ENCODE measurements around the gene VPS72. TPM values are rescaled to one million over a fixed set of nuclear protein-coding genes. Genes with fewer than 3 reads are reported as not detected.

The VPS72 gene
- total RNA-seq, 1 experiment from 2014 or later, result 68.9 TPM

DNA sequence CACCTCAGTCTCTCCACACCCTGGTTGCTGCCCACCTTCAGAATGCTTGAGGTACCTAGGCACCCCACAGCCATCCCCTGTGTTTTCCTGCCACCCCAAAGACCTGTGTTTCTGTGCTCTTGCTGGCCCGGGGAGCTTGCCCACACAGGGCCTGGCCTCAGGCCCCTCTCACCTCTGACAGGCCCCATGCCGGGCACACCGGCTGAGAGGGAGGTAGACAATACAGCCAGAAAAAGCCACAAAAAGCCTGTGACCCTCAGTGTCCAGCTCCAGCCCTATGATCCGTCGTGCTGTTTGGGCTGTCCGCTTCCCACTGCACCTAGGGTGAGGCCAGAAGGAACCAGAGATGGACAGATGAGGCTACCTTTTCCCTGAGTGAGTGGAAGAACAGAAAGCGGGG, 55.0 kb downstream of the VPS72 start:
- Histone ChIP-seq H3K9me3 (ENCODE audit: control insufficient read depth in 1 of 2, insufficient read depth in 1 of 2, low read depth in 1 of 2, low read length in 2 of 2) (no peaks in the 10 kb centered on the region), H3K9ac (ENCODE audit: low read length) (no peak overlapping the region), H3K36me3 (ENCODE audit: control insufficient read depth in 1 of 2, insufficient read depth in 2 of 2, low read length in 2 of 2) (no peaks in the 10 kb centered on the region), H3K4me2 (ENCODE audit: low read length) (no peak overlapping the region), H3K9me2 (ENCODE audit: insufficient read depth) (no peaks in the 10 kb centered on the region), H3K79me2 (ENCODE audit: insufficient read depth, low read length) (no peaks in the 10 kb centered on the region), H3K27me3 (ENCODE audit: insufficient read depth, low read length) (no peaks in the 10 kb centered on the region), H3K27ac (ENCODE audit: low read depth, low read length) (no peak overlapping the region), H4K20me1 (ENCODE audit: insufficient read depth) (no peaks in the 10 kb centered on the region), H3K4me3 (replicated peaks in 1 of 2; ENCODE audit: low read depth in 1 of 2, low read length in 2 of 2) (no peak overlapping the region), H3K4me1 (ENCODE audit: control insufficient read depth in 1 of 2, insufficient read depth in 2 of 2, low read length in 2 of 2) (no peaks in the 10 kb centered on the region), H2AFZ (ENCODE audit: low read depth, low read length, poor library complexity, severe bottlenecking) (no peak overlapping the region)
- POLR2A ChIA-PET, result no interaction called here
- intact Hi-C loops (cut with micrococcal nuclease), result no loop called here
- no TSS peak for BruUV-seq (replicated peaks)
- TF ChIP-seq YY1 (IDR thresholded peaks at IDR 0.05; ENCODE audit: extremely low read depth, insufficient replicate concordance, low read depth, low read length), result no peak
- no peak for TF ChIP-seq EGR1 (IDR thresholded peaks at IDR 0.05; ENCODE audit: low read depth)
- no peak for TF ChIP-seq ELF1 (IDR thresholded peaks at IDR 0.05; ENCODE audit: borderline replicate concordance, low read depth)
- TF ChIP-seq SRF (IDR thresholded peaks at IDR 0.05; ENCODE audit: low read depth), result no peak
- TF ChIP-seq TCF7L2 (IDR thresholded peaks at IDR 0.05; ENCODE audit: borderline replicate concordance, extremely low read depth, insufficient read depth, insufficient read length), result no peak
- no peak for TF ChIP-seq ZFX (IDR thresholded peaks at IDR 0.05)
- no peak for TF ChIP-seq POLR2A (IDR thresholded peaks at IDR 0.05; ENCODE audit: borderline replicate concordance, extremely low read depth, insufficient read depth, insufficient read length)
- TF ChIP-seq, protein P1, sequence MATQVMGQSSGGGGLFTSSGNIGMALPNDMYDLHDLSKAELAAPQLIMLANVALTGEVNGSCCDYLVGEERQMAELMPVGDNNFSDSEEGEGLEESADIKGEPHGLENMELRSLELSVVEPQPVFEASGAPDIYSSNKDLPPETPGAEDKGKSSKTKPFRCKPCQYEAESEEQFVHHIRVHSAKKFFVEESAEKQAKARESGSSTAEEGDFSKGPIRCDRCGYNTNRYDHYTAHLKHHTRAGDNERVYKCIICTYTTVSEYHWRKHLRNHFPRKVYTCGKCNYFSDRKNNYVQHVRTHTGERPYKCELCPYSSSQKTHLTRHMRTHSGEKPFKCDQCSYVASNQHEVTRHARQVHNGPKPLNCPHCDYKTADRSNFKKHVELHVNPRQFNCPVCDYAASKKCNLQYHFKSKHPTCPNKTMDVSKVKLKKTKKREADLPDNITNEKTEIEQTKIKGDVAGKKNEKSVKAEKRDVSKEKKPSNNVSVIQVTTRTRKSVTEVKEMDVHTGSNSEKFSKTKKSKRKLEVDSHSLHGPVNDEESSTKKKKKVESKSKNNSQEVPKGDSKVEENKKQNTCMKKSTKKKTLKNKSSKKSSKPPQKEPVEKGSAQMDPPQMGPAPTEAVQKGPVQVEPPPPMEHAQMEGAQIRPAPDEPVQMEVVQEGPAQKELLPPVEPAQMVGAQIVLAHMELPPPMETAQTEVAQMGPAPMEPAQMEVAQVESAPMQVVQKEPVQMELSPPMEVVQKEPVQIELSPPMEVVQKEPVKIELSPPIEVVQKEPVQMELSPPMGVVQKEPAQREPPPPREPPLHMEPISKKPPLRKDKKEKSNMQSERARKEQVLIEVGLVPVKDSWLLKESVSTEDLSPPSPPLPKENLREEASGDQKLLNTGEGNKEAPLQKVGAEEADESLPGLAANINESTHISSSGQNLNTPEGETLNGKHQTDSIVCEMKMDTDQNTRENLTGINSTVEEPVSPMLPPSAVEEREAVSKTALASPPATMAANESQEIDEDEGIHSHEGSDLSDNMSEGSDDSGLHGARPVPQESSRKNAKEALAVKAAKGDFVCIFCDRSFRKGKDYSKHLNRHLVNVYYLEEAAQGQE (IDR thresholded peaks at IDR 0.05; ENCODE audit: low read depth), result no peak
- TF ChIP-seq, protein P2, sequence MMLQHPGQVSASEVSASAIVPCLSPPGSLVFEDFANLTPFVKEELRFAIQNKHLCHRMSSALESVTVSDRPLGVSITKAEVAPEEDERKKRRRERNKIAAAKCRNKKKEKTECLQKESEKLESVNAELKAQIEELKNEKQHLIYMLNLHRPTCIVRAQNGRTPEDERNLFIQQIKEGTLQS (IDR thresholded peaks at IDR 0.05), result no peak
- TF ChIP-seq CBX3 (IDR thresholded peaks at IDR 0.05; ENCODE audit: low read depth), result no peak
- no peak for TF ChIP-seq RAD21 (IDR thresholded peaks at IDR 0.05; ENCODE audit: low read depth)
- TF ChIP-seq, protein P3, sequence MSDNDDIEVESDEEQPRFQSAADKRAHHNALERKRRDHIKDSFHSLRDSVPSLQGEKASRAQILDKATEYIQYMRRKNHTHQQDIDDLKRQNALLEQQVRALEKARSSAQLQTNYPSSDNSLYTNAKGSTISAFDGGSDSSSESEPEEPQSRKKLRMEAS (IDR thresholded peaks at IDR 0.05), result no peak
- no peak for TF ChIP-seq JUND (IDR thresholded peaks at IDR 0.05)
- TF ChIP-seq CEBPB (IDR thresholded peaks at IDR 0.05; ENCODE audit: low read depth), result no peak
- ATAC-seq (no peak; the same call in 1 of the 2 replicates), DNase-seq (ENCODE audit: low read depth, low spot score) (no peak)
- CTCF ChIA-PET, result no interaction called here
- RAD21 ChIA-PET (ENCODE audit: low non-redundant PET in 1 of 2, low total read pairs in 2 of 2, uncharacterized antibody in 2 of 2, unreplicated experiment in 2 of 2), result no interaction called here

All from HCT116 (cell line).